ENCODE data around the gene KLHL4.
"Not testable (repeated sequence)": the region's sequence is repeated elsewhere in the genome, so short reads cannot be mapped to it uniquely, and the experiment has no call there.

The KLHL4 gene

DNA sequence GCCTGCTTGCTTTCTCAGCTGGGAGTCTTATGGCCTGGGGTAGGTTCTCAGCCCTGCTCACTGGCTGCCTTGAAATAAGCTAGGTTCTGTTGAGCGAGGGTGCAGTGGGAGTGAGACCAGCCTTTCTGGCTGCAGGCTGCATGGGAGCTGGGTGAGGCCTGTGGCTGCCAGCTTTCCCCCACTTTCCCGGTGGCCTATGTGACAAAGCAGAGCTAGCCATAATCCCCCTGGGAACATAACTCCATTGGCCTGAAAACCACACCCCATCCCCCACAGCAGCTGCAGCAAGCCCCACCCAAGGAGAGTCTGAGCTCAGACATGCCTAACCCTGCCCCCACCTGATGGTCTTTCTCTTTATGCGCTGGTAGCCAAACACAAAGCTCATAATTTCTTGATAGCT lies 118.9 kb downstream of the KLHL4 start:
- TF ChIP-seq, protein P1, sequence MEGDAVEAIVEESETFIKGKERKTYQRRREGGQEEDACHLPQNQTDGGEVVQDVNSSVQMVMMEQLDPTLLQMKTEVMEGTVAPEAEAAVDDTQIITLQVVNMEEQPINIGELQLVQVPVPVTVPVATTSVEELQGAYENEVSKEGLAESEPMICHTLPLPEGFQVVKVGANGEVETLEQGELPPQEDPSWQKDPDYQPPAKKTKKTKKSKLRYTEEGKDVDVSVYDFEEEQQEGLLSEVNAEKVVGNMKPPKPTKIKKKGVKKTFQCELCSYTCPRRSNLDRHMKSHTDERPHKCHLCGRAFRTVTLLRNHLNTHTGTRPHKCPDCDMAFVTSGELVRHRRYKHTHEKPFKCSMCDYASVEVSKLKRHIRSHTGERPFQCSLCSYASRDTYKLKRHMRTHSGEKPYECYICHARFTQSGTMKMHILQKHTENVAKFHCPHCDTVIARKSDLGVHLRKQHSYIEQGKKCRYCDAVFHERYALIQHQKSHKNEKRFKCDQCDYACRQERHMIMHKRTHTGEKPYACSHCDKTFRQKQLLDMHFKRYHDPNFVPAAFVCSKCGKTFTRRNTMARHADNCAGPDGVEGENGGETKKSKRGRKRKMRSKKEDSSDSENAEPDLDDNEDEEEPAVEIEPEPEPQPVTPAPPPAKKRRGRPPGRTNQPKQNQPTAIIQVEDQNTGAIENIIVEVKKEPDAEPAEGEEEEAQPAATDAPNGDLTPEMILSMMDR (IDR thresholded peaks at IDR 0.05; ENCODE audit: low read depth, low read length, missing control alignments) = no peak
- no peak overlapping the region for H3K4me3 ChIP-seq (ENCODE audit: low read depth, low read length)
- no peak for DNase-seq (ENCODE audit: low read depth)

DNA sequence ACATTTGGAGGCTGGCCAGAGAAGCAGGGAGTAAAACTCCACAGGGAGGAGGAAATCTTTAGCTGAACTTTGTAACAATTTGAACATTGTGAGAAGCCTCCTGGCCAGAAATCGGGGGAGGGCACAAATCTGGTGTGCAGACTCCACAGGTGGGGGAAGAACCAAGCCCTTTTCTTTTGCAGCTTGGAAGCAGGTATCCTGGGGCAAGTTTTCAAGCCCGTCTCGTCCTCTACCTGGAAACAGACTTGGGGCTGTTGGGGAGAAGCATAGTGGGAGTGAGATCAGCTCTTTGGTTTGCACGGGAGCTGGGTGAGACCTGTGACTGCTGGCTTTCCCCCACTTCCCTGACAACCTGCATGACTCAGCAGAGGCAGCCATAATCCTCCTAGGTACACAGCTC lies 123.8 kb downstream of the KLHL4 start:
- H3K4me3 ChIP-seq (ENCODE audit: low read depth, low read length); DNase-seq (ENCODE audit: low read depth): not testable (repeated sequence)

DNA sequence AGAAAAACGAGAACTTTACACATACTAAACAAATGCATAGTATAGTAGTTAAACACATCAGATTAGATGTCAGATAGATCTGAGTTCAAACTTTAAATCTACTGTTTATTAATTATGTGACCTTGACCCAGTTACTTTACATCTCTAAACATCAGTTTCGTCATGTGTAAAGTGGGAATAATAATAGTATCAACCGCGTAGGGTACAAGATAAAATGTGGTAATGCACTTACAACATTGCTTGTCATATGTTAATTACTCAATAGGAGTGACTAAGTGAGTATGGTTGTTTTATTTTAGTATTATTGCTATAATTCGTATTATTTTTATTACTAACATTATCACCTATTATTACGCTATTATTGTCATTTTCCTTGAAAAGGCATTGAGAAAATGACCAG lies 144.2 kb downstream of the KLHL4 start:
- H3K4me3 ChIP-seq (ENCODE audit: low read depth, low read length) = no peak overlapping the region
- TF ChIP-seq, protein P1 (IDR thresholded peaks at IDR 0.05; ENCODE audit: low read depth, low read length, missing control alignments) = no peak
- DNase-seq (ENCODE audit: low read depth) = no peak

DNA sequence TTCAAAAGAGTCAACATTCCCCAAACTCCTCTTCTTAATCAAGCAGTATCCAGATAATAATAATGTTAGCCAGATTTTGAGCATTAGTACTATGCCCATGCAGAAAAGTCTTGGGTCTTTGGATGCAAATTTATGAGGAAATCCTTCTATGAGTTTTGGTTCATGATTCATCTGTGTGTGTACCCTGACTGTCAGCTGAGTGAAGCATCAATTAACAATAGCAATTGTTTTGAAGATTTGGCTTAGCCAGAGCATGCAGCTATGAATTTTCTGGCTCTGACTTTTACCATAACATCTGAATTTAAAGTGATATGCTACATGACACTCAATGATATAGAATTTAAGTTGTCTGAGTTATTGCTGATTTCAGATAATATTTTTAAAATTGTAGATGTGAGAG lies 145.8 kb downstream of the KLHL4 start:
- no peak for DNase-seq (ENCODE audit: low read depth)
- no peak overlapping the region for H3K4me3 ChIP-seq (ENCODE audit: low read depth, low read length)
- TF ChIP-seq, protein P1 (IDR thresholded peaks at IDR 0.05; ENCODE audit: low read depth, low read length, missing control alignments) = no peak

DNA sequence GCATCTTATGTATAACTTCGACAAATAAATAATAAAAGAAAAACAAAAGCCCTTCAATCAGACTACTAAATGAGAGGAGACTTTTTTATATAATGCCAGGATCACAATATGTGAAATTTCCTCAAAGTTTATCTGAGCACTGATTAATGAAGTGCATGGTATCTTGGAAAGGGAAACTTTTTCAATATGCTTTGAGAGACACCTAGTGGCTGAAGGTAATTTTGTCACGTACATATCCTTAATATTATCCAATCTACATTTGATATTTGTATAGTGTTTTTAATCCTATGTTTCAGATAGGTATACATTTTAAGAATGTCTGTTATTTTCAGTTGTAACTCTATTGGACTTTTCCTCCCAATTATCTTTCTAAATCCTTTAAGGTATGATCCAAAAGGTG lies 146.8 kb downstream of the KLHL4 start:
- TF ChIP-seq, protein P1 (IDR thresholded peaks at IDR 0.05; ENCODE audit: low read depth, low read length, missing control alignments) = peak; percentile 2
- no peak overlapping the region for H3K4me3 ChIP-seq (ENCODE audit: low read depth, low read length)
- DNase-seq (ENCODE audit: low read depth) = no peak

DNA sequence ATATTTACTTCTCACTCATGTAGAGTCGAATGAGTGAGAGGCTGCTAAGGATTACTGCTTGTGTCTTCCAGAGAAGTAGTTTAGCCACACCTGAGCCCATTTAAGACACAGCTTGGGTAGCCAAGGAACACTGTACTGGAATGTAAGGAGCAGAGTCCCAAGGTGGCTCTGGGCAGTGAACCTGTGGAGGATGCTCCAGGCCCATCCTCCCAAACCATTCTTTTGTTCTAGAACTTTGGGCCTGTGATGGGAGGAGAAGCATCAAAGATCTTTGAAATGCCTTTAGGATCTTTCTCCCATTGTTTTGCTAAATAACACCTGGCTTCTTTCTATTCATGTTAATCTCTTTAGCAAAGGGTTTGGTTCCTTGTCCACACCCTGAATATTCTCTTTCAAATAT lies 162.2 kb downstream of the KLHL4 start:
- H3K4me3 ChIP-seq (ENCODE audit: low read depth, low read length) = no peak overlapping the region
- TF ChIP-seq, protein P1 (IDR thresholded peaks at IDR 0.05; ENCODE audit: low read depth, low read length, missing control alignments) = no peak

DNA sequence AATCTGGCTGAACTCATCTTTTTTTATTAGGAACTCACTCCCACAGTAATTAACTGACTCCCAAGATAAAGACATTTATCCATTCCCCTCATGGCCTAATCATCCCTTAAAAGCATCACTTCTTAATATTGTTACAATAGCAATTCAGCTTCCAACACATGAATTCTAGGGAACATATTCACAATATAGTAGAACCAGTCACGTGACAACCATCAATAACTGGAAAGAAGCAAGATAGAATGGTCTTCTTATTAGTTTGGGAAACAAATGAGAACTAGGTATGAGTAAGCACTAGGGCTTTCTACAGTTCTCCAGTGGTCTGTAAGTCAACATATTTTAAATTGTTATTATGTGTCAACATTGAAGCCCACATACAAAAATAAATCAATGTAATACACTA lies 170.1 kb downstream of the KLHL4 start:
- no peak overlapping the region for H3K4me3 ChIP-seq (ENCODE audit: low read depth, low read length)
- TF ChIP-seq, protein P1 (IDR thresholded peaks at IDR 0.05; ENCODE audit: low read depth, low read length, missing control alignments) = no peak
- no peak for DNase-seq (ENCODE audit: low read depth)

More for the DNA sequence above, 162.2 kb downstream of the KLHL4 start:
- DNase-seq (ENCODE audit: low read depth) = no peak

DNA sequence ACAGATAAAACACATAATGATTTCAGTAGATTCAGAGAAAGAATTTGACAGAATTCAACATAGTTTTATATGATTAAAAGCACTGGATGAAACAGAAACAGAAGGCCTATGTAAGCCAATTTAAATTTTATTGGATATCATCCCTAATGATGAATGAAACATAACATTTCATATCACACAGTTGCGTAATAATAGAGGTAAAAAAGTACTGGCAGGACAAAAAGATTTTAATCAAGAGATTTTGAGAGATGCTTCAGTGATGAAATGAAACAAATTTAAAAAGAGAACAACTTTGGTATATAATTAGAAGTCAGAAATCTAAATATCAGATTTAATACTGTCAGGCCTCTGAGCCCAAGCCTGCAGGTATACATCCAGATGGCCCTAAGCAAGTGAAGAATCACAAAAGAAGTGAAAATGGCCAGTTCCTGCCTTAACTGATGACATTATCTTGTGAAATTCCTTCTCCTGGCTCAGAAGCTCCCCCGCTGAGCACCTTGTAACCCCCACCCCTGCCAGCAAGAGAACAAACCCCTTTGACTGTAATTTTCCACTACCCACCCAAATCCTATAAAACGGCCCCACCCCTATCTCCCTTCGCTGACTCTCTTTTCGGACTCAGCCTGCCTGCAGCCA lies 170.6 kb downstream of the KLHL4 start:
- not testable (repeated sequence) for H3K4me3 ChIP-seq (ENCODE audit: low read depth, low read length); DNase-seq (ENCODE audit: low read depth)

DNA sequence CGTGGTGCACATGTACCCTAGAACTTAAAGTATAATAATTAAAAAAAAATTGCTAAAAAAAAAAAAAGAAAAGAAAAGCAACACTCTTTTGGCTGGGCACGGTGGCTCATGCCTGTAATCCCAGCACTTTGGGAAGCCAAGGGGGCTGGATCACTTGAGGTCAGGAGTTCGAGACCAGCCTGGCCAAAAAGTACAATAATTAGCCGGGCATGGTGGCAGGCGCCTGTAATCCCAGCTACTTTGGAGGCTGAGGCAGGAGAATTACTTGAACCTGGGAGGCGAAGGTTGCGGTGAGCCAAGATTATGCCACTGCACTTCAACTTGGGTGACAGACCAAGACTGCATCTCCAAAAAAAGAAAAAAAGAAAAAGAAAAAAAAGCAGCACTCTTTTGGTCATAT lies 171.6 kb downstream of the KLHL4 start:
- H3K4me3 ChIP-seq (ENCODE audit: low read depth, low read length); DNase-seq (ENCODE audit: low read depth): not testable (repeated sequence)
